ENCODE data around the gene COPS8.

Gene COPS8

GRCh38 chr2:237057893-237058300 lies 27.8 kb upstream of the COPS8 start:
- peaks cover 5% of the 10 kb centered on the region for H3K27me3 Mint-ChIP-seq
- H3K4me1 Mint-ChIP-seq (ENCODE audit: low read depth) = peaks cover 6% of the 10 kb centered on the region
- H3K9me3 Mint-ChIP-seq = no peaks in the 10 kb centered on the region
- no peak overlapping the region for H3K4me3 Mint-ChIP-seq
- intact Hi-C loops (cut with micrococcal nuclease) = no loop called here
- H3K27ac Mint-ChIP-seq = no peak overlapping the region
- H3K36me3 Mint-ChIP-seq (ENCODE audit: low read depth) = no peaks in the 10 kb centered on the region

GRCh38 chr2:237058423-237058822 lies 27.3 kb upstream of the COPS8 start:
- H3K4me1 Mint-ChIP-seq (ENCODE audit: low read depth) = peaks cover 6% of the 10 kb centered on the region
- H3K27ac Mint-ChIP-seq = no peak overlapping the region
- intact Hi-C loops (cut with micrococcal nuclease) = no loop called here
- peaks cover 5% of the 10 kb centered on the region for H3K27me3 Mint-ChIP-seq
- no peaks in the 10 kb centered on the region for H3K9me3 Mint-ChIP-seq
- no peaks in the 10 kb centered on the region for H3K36me3 Mint-ChIP-seq (ENCODE audit: low read depth)
- H3K4me3 Mint-ChIP-seq = no peak overlapping the region

GRCh38 chr2:237059155-237059875 lies 26.4 kb upstream of the COPS8 start:
- Mint-ChIP-seq H3K27me3 (peaks cover 5% of the 10 kb centered on the region), H3K4me3 (no peak overlapping the region), H3K27ac (no peak overlapping the region), H3K36me3 (ENCODE audit: low read depth) (no peaks in the 10 kb centered on the region), H3K9me3 (no peaks in the 10 kb centered on the region), H3K4me1 (ENCODE audit: low read depth) (peaks cover 6% of the 10 kb centered on the region)
- intact Hi-C loops (cut with micrococcal nuclease) = no loop called here

- no peak overlapping the region for H3K4me3 Mint-ChIP-seq
- intact Hi-C loops (cut with micrococcal nuclease) = loop anchor here (1.0 kb wide), 1 partner anchor 547 kb away; no protein-coding TSS in a partner anchor
These were observed 25.0 kb upstream of the COPS8 start for GRCh38 chr2:237060534-237061312.

GRCh38 chr2:237061356-237061755 lies 24.3 kb upstream of the COPS8 start:
- intact Hi-C loops (cut with micrococcal nuclease) = no loop called here
- peaks cover 16% of the 10 kb centered on the region for H3K4me1 Mint-ChIP-seq (ENCODE audit: low read depth)
- H3K27ac Mint-ChIP-seq = no peak overlapping the region
- peaks cover 5% of the 10 kb centered on the region for H3K27me3 Mint-ChIP-seq
- H3K4me3 Mint-ChIP-seq = no peak overlapping the region
- H3K36me3 Mint-ChIP-seq (ENCODE audit: low read depth) = no peaks in the 10 kb centered on the region
- H3K9me3 Mint-ChIP-seq = no peaks in the 10 kb centered on the region

More at GRCh38 chr2:237060534-237061312, 25.0 kb upstream of the COPS8 start:
- Mint-ChIP-seq H3K4me1 (ENCODE audit: low read depth) (peaks cover 16% of the 10 kb centered on the region), H3K27ac (no peak overlapping the region), H3K36me3 (ENCODE audit: low read depth) (no peaks in the 10 kb centered on the region), H3K9me3 (no peaks in the 10 kb centered on the region), H3K27me3 (peaks cover 5% of the 10 kb centered on the region)

- H3K27ac Mint-ChIP-seq = no peak overlapping the region
- H3K27me3 Mint-ChIP-seq = peaks cover 5% of the 10 kb centered on the region
- intact Hi-C loops (cut with micrococcal nuclease) = no loop called here
- H3K9me3 Mint-ChIP-seq = no peaks in the 10 kb centered on the region
- peaks cover 16% of the 10 kb centered on the region for H3K4me1 Mint-ChIP-seq (ENCODE audit: low read depth)
- no peak overlapping the region for H3K4me3 Mint-ChIP-seq
- H3K36me3 Mint-ChIP-seq (ENCODE audit: low read depth) = no peaks in the 10 kb centered on the region
These were observed 23.1 kb upstream of the COPS8 start for GRCh38 chr2:237062585-237062984.

- no peaks in the 10 kb centered on the region for H3K9me3 Mint-ChIP-seq
- peaks cover 5% of the 10 kb centered on the region for H3K27me3 Mint-ChIP-seq
- no peak overlapping the region for H3K27ac Mint-ChIP-seq
- H3K4me3 Mint-ChIP-seq = no peak overlapping the region
- H3K36me3 Mint-ChIP-seq (ENCODE audit: low read depth) = no peaks in the 10 kb centered on the region
- peaks cover 22% of the 10 kb centered on the region for H3K4me1 Mint-ChIP-seq (ENCODE audit: low read depth)
- intact Hi-C loops (cut with micrococcal nuclease) = no loop called here
These were observed 21.3 kb upstream of the COPS8 start for GRCh38 chr2:237064203-237065070.

- no peaks in the 10 kb centered on the region for H3K36me3 Mint-ChIP-seq (ENCODE audit: low read depth)
- intact Hi-C loops (cut with micrococcal nuclease) = no loop called here
- H3K9me3 Mint-ChIP-seq = no peaks in the 10 kb centered on the region
- no peak overlapping the region for H3K27ac Mint-ChIP-seq
- no peak overlapping the region for H3K4me3 Mint-ChIP-seq
- peaks cover 5% of the 10 kb centered on the region for H3K27me3 Mint-ChIP-seq
- H3K4me1 Mint-ChIP-seq (ENCODE audit: low read depth) = peaks cover 22% of the 10 kb centered on the region
These were observed 20.7 kb upstream of the COPS8 start for GRCh38 chr2:237065071-237065377.

- Mint-ChIP-seq H3K4me1 (ENCODE audit: low read depth) (peaks cover 16% of the 10 kb centered on the region), H3K36me3 (ENCODE audit: low read depth) (no peaks in the 10 kb centered on the region), H3K9me3 (no peaks in the 10 kb centered on the region), H3K4me3 (no peak overlapping the region), H3K27ac (no peak overlapping the region), H3K27me3 (peaks cover under 1% of the 10 kb centered on the region)
- intact Hi-C loops (cut with micrococcal nuclease) = no loop called here
These were observed 19.3 kb upstream of the COPS8 start for GRCh38 chr2:237066396-237066795.

GRCh38 chr2:237068005-237068576 lies 17.6 kb upstream of the COPS8 start:
- intact Hi-C loops (cut with micrococcal nuclease) = no loop called here
- no peaks in the 10 kb centered on the region for H3K27me3 Mint-ChIP-seq
- peaks cover 16% of the 10 kb centered on the region for H3K4me1 Mint-ChIP-seq (ENCODE audit: low read depth)
- H3K27ac Mint-ChIP-seq = no peak overlapping the region
- no peaks in the 10 kb centered on the region for H3K36me3 Mint-ChIP-seq (ENCODE audit: low read depth)
- no peak overlapping the region for H3K4me3 Mint-ChIP-seq
- no peaks in the 10 kb centered on the region for H3K9me3 Mint-ChIP-seq

GRCh38 chr2:237072067-237072931 lies 13.4 kb upstream of the COPS8 start:
- peaks cover 6% of the 10 kb centered on the region for H3K4me1 Mint-ChIP-seq (ENCODE audit: low read depth)
- H3K27me3 Mint-ChIP-seq = no peaks in the 10 kb centered on the region
- H3K9me3 Mint-ChIP-seq = no peaks in the 10 kb centered on the region
- intact Hi-C loops (cut with micrococcal nuclease) = loop anchor here (1.0 kb wide), 1 partner anchor 719 kb away; no protein-coding TSS in a partner anchor
- H3K4me3 Mint-ChIP-seq = no peak overlapping the region
- no peak overlapping the region for H3K27ac Mint-ChIP-seq
- no peaks in the 10 kb centered on the region for H3K36me3 Mint-ChIP-seq (ENCODE audit: low read depth)

GRCh38 chr2:237073552-237073951 lies 12.1 kb upstream of the COPS8 start:
- no peak overlapping the region for H3K27ac Mint-ChIP-seq
- H3K27me3 Mint-ChIP-seq = no peaks in the 10 kb centered on the region
- no peaks in the 10 kb centered on the region for H3K9me3 Mint-ChIP-seq

More at GRCh38 chr2:237073552-237073951, 12.1 kb upstream of the COPS8 start:
- no peaks in the 10 kb centered on the region for H3K36me3 Mint-ChIP-seq (ENCODE audit: low read depth)
- no peaks in the 10 kb centered on the region for H3K4me1 Mint-ChIP-seq (ENCODE audit: low read depth)
- intact Hi-C loops (cut with micrococcal nuclease) = no loop called here
- no peak overlapping the region for H3K4me3 Mint-ChIP-seq

All from dendritic cell treated with granulocyte-macrophage colony-stimulating factor and Interleukin-4, amounts not matched to agents 40 ng/mL and 50 ng/mL, for 4 days (primary cell).